ENCODE measurements around the gene SH3RF2.

DNA sequence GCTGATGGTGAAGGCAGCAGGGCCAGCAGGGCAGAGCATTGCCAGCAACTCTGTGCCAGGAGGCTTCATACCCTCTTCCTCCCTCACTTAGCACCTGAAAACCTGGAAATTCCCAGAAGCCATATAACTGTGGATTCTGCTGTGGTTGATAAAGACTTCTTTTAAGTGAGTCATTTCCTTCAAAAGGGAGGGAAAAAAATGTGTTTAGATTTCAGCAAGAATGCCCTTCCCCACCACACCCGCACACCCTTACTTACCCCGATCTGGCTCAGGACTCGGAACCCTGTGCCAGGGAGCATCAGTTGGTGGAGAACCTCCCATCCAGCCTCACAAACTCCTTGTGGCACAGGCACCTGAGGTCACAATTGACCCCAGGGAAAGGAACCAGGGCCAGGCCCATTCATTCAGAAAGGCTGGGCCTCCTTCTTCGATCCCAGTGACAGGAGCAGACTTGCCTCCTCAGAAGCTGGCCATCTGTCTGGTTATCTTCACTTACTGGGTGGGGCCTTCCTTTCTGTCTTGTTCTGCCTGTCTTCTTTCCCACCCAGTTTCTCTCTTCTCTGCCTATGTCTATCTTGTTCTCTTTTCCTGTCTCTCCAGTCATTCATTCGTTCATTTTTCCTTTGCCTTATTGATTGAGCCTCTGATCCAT is 106.4 kb downstream of the SH3RF2 start:
- TF ChIP-seq, protein P1, sequence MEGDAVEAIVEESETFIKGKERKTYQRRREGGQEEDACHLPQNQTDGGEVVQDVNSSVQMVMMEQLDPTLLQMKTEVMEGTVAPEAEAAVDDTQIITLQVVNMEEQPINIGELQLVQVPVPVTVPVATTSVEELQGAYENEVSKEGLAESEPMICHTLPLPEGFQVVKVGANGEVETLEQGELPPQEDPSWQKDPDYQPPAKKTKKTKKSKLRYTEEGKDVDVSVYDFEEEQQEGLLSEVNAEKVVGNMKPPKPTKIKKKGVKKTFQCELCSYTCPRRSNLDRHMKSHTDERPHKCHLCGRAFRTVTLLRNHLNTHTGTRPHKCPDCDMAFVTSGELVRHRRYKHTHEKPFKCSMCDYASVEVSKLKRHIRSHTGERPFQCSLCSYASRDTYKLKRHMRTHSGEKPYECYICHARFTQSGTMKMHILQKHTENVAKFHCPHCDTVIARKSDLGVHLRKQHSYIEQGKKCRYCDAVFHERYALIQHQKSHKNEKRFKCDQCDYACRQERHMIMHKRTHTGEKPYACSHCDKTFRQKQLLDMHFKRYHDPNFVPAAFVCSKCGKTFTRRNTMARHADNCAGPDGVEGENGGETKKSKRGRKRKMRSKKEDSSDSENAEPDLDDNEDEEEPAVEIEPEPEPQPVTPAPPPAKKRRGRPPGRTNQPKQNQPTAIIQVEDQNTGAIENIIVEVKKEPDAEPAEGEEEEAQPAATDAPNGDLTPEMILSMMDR (conservative IDR thresholded peaks at IDR 0.05; ENCODE audit: low read length) = no peak
- TF ChIP-seq EZH2phosphoT487 (IDR thresholded peaks at IDR 0.05; ENCODE audit: borderline replicate concordance, low read depth, low read length) = no peak

Measured in OCI-LY7 (cell line).